PFSK-1 (cell line): ENCODE measurements around the gene TEX2.

Experiments
- POLR2AphosphoS5 ChIP-seq: IDR thresholded peaks from 2 replicates; pipeline ENCODE4 v1.6.1; 2012; ENCODE audit warnings: low read depth, mild to moderate bottlenecking, control low read depth, low read length, moderate library complexity
- TF ChIP-seq, protein P1 (sequence below), 2 experiments: IDR thresholded peaks; 2 replicates each; pipeline versions ENCODE4 v1.6.1 to v1.8.0; 2011 to 2012; ENCODE audit warnings: low read depth in 2 of 2, low read length in 2 of 2, control low read depth in 1 of 2, inconsistent platforms in 1 of 2, mild to moderate bottlenecking in 1 of 2, moderate library complexity in 1 of 2; ENCODE audit not compliant: insufficient read depth in 1 of 2

DNA sequence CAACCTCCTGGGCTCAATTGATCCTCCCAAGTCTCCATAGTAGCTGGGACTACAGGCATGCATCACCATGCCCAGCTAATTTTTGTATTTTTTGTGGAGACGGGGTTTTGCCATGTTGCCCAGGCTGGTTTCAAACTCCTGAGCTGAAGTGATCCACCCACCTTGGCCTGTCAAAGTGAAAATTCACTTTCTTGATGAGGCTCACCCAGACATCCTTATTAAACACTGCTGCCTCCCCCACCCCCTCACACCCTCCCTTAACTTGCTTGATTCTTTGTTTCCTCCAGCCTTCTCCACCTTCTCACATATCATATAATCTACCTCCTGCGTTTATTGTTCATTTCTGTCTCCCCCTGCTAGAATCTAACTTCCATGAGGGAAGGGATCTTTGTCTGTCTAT is 46.0 kb upstream of the TEX2 start:
- TF ChIP-seq POLR2AphosphoS5 = no peak
- TF ChIP-seq, protein P1, sequence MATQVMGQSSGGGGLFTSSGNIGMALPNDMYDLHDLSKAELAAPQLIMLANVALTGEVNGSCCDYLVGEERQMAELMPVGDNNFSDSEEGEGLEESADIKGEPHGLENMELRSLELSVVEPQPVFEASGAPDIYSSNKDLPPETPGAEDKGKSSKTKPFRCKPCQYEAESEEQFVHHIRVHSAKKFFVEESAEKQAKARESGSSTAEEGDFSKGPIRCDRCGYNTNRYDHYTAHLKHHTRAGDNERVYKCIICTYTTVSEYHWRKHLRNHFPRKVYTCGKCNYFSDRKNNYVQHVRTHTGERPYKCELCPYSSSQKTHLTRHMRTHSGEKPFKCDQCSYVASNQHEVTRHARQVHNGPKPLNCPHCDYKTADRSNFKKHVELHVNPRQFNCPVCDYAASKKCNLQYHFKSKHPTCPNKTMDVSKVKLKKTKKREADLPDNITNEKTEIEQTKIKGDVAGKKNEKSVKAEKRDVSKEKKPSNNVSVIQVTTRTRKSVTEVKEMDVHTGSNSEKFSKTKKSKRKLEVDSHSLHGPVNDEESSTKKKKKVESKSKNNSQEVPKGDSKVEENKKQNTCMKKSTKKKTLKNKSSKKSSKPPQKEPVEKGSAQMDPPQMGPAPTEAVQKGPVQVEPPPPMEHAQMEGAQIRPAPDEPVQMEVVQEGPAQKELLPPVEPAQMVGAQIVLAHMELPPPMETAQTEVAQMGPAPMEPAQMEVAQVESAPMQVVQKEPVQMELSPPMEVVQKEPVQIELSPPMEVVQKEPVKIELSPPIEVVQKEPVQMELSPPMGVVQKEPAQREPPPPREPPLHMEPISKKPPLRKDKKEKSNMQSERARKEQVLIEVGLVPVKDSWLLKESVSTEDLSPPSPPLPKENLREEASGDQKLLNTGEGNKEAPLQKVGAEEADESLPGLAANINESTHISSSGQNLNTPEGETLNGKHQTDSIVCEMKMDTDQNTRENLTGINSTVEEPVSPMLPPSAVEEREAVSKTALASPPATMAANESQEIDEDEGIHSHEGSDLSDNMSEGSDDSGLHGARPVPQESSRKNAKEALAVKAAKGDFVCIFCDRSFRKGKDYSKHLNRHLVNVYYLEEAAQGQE (IDR thresholded peaks at IDR 0.05; ENCODE audit: insufficient read depth in 1 of 2, low read depth in 2 of 2, low read length in 2 of 2) = no peak
